ENCODE measurements around the gene CCZ1B.
"Not testable (repeated sequence)": the region's sequence is repeated elsewhere in the genome, so short reads cannot be mapped to it uniquely, and the experiment has no call there.

- TF ChIP-seq POLR2AphosphoS5 (IDR thresholded peaks at IDR 0.05; ENCODE audit: borderline replicate concordance, low read depth, low read length); EZH2 (IDR thresholded peaks at IDR 0.05); FOXP2 (optimal IDR thresholded peaks at IDR 0.05; ENCODE audit: control extremely low read depth, extremely low read length, insufficient read depth): not testable (repeated sequence)
Measured at GRCh38 chr7:6872246-6872945, 46.3 kb upstream of the CCZ1B start.

All from SK-N-MC (cell line).